SK-N-SH treated with all-trans-retinoic acid at 6 μM for 48 hours (cell line): ENCODE results near the gene PRKCG.

Experiments
- CSDC2 ChIP-seq: fragments of 250-450 bp; sonication (Bioruptor Pico); IDR thresholded peaks from 2 replicates; pipeline ENCODE4 v1.5.0; 2020; ENCODE audit warnings: mild to moderate bottlenecking, moderate library complexity
- ESRRG ChIP-seq: fragments of 250-450 bp; sonication (Bioruptor Pico); IDR thresholded peaks from 2 replicates; pipeline ENCODE4 v1.6.1; 2021; ENCODE audit warnings: mild to moderate bottlenecking
- GLIS3 ChIP-seq: fragments of 250-450 bp; sonication (Bioruptor Pico); IDR thresholded peaks from 2 replicates; pipeline ENCODE4 v1.5.0; 2020; ENCODE audit warnings: mild to moderate bottlenecking, moderate library complexity
- PATZ1 ChIP-seq: fragments of 250-450 bp; sonication (Bioruptor Pico); IDR thresholded peaks from 2 replicates; pipeline ENCODE4 v1.8.0; 2020; ENCODE audit warnings: mild to moderate bottlenecking, moderate library complexity, borderline replicate concordance
- TOX ChIP-seq: fragments of 250-450 bp; sonication (Bioruptor Pico); IDR thresholded peaks from 2 replicates; pipeline ENCODE4 v1.8.0; 2021; ENCODE audit warnings: mild to moderate bottlenecking, moderate library complexity, borderline replicate concordance

GRCh38 chr19:53874606-53874990 is 7.4 kb upstream of the PRKCG start:
- TF ChIP-seq TOX (CRISPR knock-in tag): no peak
- no peak for TF ChIP-seq ESRRG (CRISPR knock-in tag)
- TF ChIP-seq GLIS3 (CRISPR knock-in tag): no peak
- TF ChIP-seq PATZ1 (CRISPR knock-in tag): no peak
- no peak for TF ChIP-seq CSDC2
